ENCODE data around the gene KYNU.
"Not testable (repeated sequence)": the region's sequence is repeated elsewhere in the genome, so short reads cannot be mapped to it uniquely, and the experiment has no call there.

KYNU gene

DNA sequence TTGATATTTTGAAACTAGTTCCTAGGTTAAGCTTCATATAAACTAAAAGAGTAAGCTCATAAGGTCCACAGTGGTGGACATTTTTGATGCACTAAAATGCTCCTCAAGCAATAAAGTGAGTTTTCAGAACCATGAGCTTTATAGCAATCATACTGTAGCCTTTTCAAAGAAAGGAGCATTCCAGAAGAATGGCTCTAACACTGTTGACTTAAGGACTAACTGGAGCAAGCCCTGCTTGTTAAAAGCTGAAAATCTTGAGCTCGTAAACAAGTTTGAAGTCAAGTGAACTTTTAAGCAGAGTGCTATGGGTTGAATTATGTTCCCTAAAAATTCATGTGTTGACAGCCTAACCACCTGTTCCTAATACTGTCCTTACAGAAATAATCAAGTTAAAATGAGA is 38.0 kb downstream of the KYNU start:
- no peak for DNase-seq (ENCODE audit: low read depth)

DNA sequence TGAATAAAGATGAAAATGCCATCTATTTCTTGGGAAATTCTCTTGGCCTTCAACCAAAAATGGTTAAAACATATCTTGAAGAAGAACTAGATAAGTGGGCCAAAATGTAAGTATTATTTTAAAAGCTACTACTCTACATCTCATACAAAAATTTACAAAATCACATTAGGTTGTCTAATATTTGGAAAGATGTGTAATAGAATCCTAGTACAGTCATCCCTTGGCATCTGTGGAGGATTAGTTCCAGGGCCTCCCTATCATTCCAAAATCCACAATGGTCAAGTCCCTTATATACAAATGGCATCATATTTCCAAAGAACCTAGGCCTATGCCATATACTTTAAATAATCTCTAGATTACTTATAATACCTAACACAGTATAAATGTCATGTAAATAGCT is 41.2 kb downstream of the KYNU start:
- no peak for DNase-seq (ENCODE audit: low read depth)

GRCh38 chr2:142920571-142920970 is 43.1 kb downstream of the KYNU start:
- DNase-seq (ENCODE audit: low read depth): no peak

- DNase-seq (ENCODE audit: low read depth): no peak
These were observed 49.0 kb downstream of the KYNU start for GRCh38 chr2:142926445-142926844.

- DNase-seq (ENCODE audit: low read depth): no peak
These were observed 53.5 kb downstream of the KYNU start for GRCh38 chr2:142930835-142931398.

DNA sequence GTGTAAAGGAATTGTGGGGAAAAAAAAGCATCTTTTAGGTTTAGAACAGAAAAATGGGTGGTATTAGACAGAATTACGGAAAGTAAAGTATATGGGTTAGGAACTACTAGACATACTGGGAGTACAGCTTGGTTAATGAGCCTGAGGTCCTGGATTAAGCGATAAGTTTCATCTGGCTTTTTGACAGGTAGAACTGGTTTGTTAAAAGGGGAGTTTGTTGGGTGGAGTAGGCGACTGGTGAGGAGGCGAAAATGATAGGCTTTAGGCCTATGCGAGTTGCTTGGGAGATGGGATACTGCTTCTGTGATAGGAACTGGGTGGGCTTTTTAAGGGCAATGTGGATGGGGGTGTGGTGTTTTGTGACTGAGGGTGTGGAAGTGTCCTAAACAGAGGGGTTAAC is 56.5 kb downstream of the KYNU start:
- DNase-seq (ENCODE audit: low read depth): no peak

DNA sequence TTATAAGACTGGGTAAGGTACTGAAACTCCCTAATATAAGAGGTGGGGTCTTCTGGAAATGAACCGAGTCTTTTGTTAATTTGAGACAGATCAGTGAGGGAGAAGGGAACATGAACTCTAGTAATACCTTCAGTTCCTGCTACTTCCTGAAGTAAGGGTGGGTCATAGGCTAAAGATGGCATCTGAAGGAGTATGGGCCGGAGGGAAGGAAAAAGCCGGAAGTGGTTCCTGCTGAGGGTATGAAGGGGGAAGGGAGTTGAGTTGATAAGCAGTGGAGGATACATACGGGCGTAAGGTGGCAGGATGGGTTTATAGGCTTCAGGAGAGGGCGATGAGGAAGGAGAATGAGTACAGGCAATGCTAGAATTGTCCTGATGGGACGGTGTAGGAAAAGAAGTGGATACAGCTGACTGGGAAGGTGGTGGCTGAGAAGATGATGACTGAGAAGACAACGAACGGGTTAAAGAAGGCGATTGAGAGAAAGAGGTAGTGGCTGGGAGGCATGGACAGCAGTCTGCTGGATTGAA is 58.2 kb downstream of the KYNU start:
- DNase-seq (ENCODE audit: low read depth): no peak

GRCh38 chr2:142936629-142937028 is 59.2 kb downstream of the KYNU start:
- DNase-seq (ENCODE audit: low read depth): no peak

GRCh38 chr2:142937347-142937746 is 59.9 kb downstream of the KYNU start:
- no peak for DNase-seq (ENCODE audit: low read depth)

GRCh38 chr2:142938240-142938639 is 60.8 kb downstream of the KYNU start:
- DNase-seq (ENCODE audit: low read depth): no peak

DNA sequence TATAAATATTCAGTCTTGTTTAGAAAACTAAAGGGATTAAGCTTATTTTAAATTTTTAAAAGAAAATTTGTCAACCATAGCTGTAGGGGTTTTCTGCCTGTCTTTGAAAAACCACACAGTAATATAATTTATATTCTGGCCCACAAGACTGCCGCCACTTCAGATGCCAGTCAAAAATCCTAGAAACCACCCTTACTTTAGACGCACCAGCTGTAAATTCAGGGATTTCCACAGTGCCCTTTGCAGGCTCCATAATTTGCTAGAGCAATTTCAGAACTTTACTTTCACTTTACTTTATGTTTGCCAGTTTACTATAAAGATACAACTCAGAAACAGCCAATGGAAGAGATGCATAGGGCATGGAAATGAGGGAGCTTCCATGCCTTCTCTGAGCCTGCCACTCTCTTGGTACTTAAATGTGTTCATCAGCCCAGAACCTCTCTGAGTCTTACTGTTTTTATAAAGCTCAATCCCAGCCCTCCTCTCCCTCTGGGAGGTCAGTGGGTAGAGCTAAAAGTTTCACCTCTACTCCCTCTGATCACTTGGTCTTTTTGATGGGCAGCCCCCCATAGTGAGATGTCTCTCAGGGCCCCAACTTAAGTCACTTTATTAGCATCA is 63.3 kb downstream of the KYNU start:
- DNase-seq (ENCODE audit: low read depth): no peak

DNA sequence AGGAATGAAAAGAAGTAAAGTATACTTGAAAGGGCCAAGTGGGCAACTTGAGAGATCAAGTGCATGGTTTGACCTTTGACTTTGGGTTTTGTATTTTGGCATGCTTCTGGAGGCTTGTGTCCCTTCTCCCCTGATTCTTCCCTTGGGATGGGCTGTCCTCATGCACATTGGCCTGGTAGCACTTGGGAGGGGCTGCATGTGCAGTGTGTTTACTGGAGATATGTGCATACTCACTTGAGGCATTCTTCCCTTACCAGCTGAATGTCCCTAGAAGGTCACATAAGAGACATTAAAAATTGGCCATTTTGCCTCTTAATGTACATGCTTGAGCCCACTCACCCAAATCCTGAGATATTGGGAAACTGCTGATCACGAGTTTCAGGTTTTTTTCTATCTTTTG is 65.2 kb downstream of the KYNU start:
- DNase-seq (ENCODE audit: low read depth): no peak

- no peak for DNase-seq (ENCODE audit: low read depth)
These were observed 66.8 kb downstream of the KYNU start for GRCh38 chr2:142944264-142944663.

DNA sequence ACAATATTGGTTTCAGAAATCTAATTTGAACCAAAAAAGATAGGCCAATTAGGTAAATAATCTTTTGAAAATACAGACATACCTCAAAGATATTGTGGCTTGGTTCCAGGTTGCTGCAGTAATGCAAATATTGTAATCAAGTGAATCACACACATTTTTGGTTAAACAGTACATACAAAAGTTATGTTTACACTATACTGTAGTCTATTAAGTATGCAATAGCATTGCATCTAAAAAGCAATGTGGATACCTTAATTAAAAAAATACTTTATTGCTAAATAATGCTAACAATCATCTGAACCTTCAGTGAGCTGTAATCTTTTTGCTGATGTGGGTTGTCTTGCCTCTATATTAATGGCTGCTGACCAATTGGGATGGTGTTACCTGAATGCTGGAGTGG is 67.3 kb downstream of the KYNU start:
- no peak for DNase-seq (ENCODE audit: low read depth)

- no peak for DNase-seq (ENCODE audit: low read depth)
These were observed 69.5 kb downstream of the KYNU start for GRCh38 chr2:142946941-142947340.

DNA sequence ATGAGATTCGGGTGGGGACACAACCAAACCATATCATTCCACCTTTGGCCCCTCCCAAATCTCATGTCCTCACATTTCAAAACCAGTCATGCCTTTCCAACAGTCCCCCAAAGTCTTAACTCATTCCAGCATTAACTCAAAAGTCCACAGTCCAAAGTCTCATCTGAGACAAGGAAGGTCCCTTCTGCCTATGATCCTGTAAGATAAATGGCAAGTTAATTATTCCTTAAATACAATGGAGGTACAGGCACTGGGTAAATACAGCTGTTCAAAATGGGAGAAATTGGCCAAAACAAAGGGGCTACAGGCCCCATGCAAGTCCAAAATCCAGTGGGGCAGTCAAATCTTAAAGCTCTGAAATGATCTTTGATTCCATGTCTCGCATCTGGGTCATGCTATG is 71.3 kb downstream of the KYNU start:
- DNase-seq (ENCODE audit: low read depth): not testable (repeated sequence)

- not testable (repeated sequence) for DNase-seq (ENCODE audit: low read depth)
These were observed 72.9 kb downstream of the KYNU start for GRCh38 chr2:142950323-142950722.

GRCh38 chr2:142951190-142952007 is 73.9 kb downstream of the KYNU start:
- no peak for DNase-seq (ENCODE audit: low read depth)

DNA sequence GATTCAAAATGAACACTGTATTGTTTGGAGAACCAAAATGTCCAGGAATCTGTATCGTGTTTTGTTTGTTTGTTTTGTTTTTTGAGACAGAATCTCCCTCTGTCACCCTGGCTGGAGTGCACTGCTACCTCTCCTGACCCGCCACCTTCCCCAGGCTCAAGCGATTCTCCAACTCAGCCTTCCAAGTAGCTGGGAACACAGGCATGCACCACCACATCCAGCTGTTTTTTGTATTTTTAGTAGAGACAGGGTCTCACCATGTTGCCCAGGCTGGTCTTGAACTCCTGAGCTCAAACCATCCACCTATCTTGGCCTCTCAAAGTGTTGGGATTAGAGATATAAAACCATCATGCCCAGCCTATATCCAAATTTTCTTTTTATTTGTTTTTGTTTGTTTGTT is 74.6 kb downstream of the KYNU start:
- DNase-seq (ENCODE audit: low read depth): no peak

DNA sequence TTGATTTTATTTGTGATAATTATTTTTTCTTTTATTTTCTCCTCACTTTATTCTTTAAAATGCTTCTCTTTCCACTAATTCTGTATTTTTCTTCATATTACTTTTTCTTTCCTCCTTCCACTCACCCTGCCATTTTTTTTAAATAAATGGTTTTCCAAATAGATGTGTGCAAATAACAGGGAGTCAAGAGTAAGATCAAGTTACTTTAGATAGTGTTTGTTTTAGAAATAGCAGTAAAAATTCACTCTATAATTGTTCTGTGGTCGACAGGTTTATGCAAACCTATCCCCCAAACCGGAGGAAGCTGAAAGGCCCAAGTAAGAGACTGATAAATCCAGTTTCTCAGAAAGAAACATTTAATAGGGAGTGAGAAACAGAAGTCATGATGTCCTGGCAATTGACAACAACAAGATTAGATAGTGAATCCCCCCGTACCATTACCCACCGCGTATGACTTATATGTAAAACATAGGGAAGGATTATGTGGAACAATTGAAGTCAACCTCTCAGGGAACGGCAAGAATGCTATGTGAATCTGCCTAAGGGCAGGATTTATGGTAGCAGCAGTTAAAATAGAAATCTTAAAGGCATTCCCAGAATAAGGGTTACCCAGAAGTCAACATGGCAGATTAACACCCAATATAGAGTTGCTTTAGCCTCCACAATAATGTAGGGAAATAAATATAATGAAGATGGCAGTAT is 75.5 kb downstream of the KYNU start:
- DNase-seq (ENCODE audit: low read depth): no peak

GRCh38 chr2:142954493-142954892 is 77.0 kb downstream of the KYNU start:
- no peak for DNase-seq (ENCODE audit: low read depth)

- DNase-seq (ENCODE audit: low read depth): no peak
These were observed 79.7 kb downstream of the KYNU start for GRCh38 chr2:142957144-142957543.

DNA sequence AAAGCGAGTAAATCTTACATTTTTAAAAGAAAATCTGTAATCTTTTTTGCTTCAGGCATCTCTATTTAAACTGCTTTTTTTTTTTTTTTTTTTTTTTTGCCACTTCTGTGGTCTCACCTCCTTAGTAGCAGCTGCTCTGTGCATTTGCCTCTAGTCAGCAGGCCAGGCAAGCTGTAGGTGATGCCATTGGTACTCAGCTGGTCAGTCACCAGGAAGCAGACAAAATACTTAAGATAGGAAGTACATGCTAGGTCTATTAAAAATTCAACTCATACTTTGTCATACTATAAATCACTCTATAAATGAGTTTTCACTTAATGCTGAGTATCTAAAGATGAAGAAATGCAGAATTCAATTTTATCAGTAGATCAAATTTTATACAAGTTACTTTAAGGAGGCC is 83.7 kb downstream of the KYNU start:
- DNase-seq (ENCODE audit: low read depth): no peak
